Mammary epithelial cell (primary cell): ENCODE data around the gene ACOT8.

ENCODE experiments used
- EZH2 ChIP-seq: IDR thresholded peaks from 2 replicates; pipeline ENCODE4 v1.6.1; 2012; ENCODE audit warnings: low read length, inconsistent platforms, borderline replicate concordance
- TF ChIP-seq, protein P1 (sequence below), 2 donors: IDR thresholded peaks in 1 of 2; conservative IDR thresholded peaks in 1 of 2; 2 replicates each; pipeline ENCODE4 v1.5.1; 2011 to 2012; ENCODE audit warnings: inconsistent platforms in 2 of 2, low read length in 2 of 2, mild to moderate bottlenecking in 2 of 2, control low read depth in 1 of 2, low read depth in 1 of 2; ENCODE audit not compliant: insufficient read depth in 1 of 2; ENCODE audit errors: extremely low read depth in 1 of 2

DNA sequence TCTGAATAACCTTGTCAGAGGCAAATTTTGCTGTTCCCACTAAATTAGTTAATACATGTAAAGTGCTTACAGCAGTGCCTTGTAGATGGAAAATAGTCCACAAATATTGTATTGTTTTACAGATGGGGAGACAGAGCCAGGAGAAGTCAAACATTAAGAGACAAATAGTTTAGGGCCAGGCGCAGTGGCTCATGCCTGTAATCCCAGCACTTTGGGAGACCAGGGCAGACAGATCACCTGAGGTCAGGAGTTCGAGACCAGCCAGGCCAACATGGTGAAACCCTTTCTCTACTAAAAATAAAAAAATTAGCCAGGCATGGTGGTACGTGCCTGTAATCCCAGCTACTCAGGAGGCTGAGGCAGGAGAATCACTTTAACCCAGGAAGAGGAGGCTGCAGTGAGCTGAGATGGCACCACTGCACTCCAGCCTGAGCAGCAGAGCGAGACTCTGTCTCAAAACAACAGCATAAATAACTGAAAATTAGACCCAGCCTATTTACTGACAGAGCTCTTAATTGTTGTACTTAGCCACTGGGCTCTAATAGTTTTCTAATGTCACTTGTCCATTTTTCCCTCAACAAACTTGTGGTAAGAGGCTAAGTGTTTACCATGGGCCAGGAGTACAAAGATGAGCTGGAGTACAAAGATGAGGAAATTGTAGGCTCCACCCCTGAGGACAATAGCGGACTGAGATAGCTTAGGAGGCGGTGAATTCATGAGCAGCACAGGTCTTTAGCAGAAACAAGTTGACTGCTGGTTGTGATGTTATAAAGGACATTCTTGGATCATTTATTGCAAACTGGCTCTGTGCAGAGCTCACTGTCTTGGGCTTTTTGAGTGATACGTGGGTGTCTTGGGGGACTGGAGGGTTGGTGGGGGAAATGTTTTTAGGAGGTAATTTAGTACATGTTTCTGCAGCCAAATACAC lies 6.6 kb upstream of the ACOT8 start:
- TF ChIP-seq, protein P1, sequence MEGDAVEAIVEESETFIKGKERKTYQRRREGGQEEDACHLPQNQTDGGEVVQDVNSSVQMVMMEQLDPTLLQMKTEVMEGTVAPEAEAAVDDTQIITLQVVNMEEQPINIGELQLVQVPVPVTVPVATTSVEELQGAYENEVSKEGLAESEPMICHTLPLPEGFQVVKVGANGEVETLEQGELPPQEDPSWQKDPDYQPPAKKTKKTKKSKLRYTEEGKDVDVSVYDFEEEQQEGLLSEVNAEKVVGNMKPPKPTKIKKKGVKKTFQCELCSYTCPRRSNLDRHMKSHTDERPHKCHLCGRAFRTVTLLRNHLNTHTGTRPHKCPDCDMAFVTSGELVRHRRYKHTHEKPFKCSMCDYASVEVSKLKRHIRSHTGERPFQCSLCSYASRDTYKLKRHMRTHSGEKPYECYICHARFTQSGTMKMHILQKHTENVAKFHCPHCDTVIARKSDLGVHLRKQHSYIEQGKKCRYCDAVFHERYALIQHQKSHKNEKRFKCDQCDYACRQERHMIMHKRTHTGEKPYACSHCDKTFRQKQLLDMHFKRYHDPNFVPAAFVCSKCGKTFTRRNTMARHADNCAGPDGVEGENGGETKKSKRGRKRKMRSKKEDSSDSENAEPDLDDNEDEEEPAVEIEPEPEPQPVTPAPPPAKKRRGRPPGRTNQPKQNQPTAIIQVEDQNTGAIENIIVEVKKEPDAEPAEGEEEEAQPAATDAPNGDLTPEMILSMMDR (conservative IDR thresholded peaks at IDR 0.05 in 1 of 2, IDR thresholded peaks at IDR 0.05 in 1 of 2; ENCODE audit: extremely low read depth in 1 of 2, insufficient read depth in 1 of 2, low read depth in 1 of 2, low read length in 2 of 2) = no peak
- TF ChIP-seq EZH2 = no peak
